ENCODE results near the gene C19orf25. TPM values are rescaled to one million over a fixed set of nuclear protein-coding genes. Genes with fewer than 3 reads are reported as not detected.
A peak's percentile ranks its signal among the peaks of the same experiment; 100 is the strongest.

C19orf25 gene
- total and polyA plus RNA-seq, 2 of the 13 experiments (the other 11 are each of a cell fraction or from before 2014, with no cell fraction given), result 14.2 to 32.4 TPM

DNA sequence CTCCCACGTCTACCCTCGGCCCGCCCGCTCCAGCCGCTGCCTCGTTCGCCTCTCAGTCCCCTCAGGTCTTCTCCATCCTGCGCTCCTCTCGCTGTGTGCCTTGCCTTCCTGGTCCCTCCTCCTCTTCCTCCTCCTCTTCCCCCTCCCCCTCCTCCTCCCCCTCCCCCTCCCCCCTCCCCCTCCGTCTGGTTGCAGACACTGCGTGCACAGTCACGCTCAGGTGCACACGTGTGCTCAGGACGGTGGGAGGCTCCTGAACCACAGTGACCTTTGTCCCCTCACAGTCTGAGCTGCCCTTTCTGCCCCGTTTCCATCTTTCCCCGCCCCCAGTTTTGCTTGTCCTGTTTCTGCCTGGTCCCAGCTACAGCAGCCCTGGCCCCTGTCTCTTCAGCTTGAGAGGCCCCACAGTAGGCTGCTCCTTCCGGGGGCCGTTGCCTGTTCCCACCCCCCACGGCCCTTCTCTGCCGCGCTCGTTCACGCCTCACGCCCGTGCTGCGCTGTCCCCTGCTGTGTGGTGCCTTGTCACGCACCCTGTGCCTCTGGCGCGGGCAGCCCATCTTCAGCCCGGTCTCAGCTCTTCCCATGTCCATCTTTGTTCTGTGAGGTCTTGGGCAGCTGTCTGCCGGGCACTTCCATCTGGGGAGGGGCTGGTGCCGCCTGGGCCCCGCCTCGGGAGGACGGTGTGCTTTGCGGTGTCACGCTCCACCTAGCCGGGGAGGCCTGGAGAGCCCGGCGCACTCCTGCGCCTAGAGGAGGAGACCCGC, 54.6 kb downstream of the C19orf25 start (continued):
- TF ChIP-seq SOX13 (IDR thresholded peaks at IDR 0.05) (no peak), SOX13 (CRISPR knock-in tag; conservative IDR thresholded peaks at IDR 0.05 in 1 of 2, IDR thresholded peaks at IDR 0.05 in 1 of 2) (peak in 1 of 2 experiments; percentile 43; a peak in 1 of 4 replicates), ZNF251 (CRISPR knock-in tag; IDR thresholded peaks at IDR 0.05) (no peak), ZNF431 (CRISPR knock-in tag; IDR thresholded peaks at IDR 0.05; ENCODE audit: borderline replicate concordance, low read depth) (0 out of 2 replicates have a peak, but pooled peaks have one; percentile 74), PITX1 (CRISPR knock-in tag; IDR thresholded peaks at IDR 0.05) (0 out of 2 replicates have a peak, but pooled peaks have one; percentile 24), ZBTB1 (CRISPR knock-in tag; IDR thresholded peaks at IDR 0.05; ENCODE audit: borderline replicate concordance) (no peak), RBM39 (IDR thresholded peaks at IDR 0.05; ENCODE audit: low read depth, low read length, poor library complexity, severe bottlenecking) (peak; percentile 86), ZBTB42 (CRISPR knock-in tag; IDR thresholded peaks at IDR 0.05) (no peak), ZNF883 (CRISPR knock-in tag; IDR thresholded peaks at IDR 0.05; ENCODE audit: not compliant biosample characterization) (peak; percentile 62), ZSCAN25 (CRISPR knock-in tag; IDR thresholded peaks at IDR 0.05) (peak; percentile 75), ZMYM2 (CRISPR knock-in tag; IDR thresholded peaks at IDR 0.05) (no peak)
- TF ChIP-seq, protein P1, sequence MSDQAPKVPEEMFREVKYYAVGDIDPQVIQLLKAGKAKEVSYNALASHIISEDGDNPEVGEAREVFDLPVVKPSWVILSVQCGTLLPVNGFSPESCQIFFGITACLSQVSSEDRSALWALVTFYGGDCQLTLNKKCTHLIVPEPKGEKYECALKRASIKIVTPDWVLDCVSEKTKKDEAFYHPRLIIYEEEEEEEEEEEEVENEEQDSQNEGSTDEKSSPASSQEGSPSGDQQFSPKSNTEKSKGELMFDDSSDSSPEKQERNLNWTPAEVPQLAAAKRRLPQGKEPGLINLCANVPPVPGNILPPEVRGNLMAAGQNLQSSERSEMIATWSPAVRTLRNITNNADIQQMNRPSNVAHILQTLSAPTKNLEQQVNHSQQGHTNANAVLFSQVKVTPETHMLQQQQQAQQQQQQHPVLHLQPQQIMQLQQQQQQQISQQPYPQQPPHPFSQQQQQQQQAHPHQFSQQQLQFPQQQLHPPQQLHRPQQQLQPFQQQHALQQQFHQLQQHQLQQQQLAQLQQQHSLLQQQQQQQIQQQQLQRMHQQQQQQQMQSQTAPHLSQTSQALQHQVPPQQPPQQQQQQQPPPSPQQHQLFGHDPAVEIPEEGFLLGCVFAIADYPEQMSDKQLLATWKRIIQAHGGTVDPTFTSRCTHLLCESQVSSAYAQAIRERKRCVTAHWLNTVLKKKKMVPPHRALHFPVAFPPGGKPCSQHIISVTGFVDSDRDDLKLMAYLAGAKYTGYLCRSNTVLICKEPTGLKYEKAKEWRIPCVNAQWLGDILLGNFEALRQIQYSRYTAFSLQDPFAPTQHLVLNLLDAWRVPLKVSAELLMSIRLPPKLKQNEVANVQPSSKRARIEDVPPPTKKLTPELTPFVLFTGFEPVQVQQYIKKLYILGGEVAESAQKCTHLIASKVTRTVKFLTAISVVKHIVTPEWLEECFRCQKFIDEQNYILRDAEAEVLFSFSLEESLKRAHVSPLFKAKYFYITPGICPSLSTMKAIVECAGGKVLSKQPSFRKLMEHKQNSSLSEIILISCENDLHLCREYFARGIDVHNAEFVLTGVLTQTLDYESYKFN (CRISPR knock-in tag; conservative IDR thresholded peaks at IDR 0.05), result peak; percentile 91
- TF ChIP-seq, protein P2, sequence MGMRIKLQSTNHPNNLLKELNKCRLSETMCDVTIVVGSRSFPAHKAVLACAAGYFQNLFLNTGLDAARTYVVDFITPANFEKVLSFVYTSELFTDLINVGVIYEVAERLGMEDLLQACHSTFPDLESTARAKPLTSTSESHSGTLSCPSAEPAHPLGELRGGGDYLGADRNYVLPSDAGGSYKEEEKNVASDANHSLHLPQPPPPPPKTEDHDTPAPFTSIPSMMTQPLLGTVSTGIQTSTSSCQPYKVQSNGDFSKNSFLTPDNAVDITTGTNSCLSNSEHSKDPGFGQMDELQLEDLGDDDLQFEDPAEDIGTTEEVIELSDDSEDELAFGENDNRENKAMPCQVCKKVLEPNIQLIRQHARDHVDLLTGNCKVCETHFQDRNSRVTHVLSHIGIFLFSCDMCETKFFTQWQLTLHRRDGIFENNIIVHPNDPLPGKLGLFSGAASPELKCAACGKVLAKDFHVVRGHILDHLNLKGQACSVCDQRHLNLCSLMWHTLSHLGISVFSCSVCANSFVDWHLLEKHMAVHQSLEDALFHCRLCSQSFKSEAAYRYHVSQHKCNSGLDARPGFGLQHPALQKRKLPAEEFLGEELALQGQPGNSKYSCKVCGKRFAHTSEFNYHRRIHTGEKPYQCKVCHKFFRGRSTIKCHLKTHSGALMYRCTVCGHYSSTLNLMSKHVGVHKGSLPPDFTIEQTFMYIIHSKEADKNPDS (CRISPR knock-in tag; IDR thresholded peaks at IDR 0.05), result 0 out of 2 replicates have a peak, but pooled peaks have one; percentile 34
- TF ChIP-seq, protein P3, sequence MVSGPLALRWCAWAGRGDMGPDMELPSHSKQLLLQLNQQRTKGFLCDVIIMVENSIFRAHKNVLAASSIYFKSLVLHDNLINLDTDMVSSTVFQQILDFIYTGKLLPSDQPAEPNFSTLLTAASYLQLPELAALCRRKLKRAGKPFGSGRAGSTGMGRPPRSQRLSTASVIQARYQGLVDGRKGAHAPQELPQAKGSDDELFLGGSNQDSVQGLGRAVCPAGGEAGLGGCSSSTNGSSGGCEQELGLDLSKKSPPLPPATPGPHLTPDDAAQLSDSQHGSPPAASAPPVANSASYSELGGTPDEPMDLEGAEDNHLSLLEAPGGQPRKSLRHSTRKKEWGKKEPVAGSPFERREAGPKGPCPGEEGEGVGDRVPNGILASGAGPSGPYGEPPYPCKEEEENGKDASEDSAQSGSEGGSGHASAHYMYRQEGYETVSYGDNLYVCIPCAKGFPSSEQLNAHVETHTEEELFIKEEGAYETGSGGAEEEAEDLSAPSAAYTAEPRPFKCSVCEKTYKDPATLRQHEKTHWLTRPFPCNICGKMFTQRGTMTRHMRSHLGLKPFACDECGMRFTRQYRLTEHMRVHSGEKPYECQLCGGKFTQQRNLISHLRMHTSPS (CRISPR knock-in tag; IDR thresholded peaks at IDR 0.05; ENCODE audit: low read depth), result no peak
- TF ChIP-seq, protein P4, sequence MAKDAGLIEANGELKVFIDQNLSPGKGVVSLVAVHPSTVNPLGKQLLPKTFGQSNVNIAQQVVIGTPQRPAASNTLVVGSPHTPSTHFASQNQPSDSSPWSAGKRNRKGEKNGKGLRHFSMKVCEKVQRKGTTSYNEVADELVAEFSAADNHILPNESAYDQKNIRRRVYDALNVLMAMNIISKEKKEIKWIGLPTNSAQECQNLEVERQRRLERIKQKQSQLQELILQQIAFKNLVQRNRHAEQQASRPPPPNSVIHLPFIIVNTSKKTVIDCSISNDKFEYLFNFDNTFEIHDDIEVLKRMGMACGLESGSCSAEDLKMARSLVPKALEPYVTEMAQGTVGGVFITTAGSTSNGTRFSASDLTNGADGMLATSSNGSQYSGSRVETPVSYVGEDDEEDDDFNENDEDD (CRISPR knock-in tag; IDR thresholded peaks at IDR 0.05; ENCODE audit: borderline replicate concordance), result peak; percentile 47; the same call in 1 of the 2 replicates
- TF ChIP-seq, protein P5, sequence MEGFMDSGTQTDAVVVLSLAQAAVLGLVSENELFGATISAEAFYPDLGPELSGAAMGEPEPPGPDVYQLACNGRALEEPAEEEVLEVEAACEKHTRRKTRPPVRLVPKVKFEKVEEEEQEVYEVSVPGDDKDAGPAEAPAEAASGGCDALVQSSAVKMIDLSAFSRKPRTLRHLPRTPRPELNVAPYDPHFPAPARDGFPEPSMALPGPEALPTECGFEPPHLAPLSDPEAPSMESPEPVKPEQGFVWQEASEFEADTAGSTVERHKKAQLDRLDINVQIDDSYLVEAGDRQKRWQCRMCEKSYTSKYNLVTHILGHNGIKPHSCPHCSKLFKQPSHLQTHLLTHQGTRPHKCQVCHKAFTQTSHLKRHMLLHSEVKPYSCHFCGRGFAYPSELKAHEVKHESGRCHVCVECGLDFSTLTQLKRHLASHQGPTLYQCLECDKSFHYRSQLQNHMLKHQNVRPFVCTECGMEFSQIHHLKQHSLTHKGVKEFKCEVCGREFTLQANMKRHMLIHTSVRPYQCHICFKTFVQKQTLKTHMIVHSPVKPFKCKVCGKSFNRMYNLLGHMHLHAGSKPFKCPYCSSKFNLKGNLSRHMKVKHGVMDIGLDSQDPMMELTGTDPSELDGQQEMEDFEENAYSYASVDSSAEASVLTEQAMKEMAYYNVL (CRISPR knock-in tag; IDR thresholded peaks at IDR 0.05; ENCODE audit: borderline replicate concordance), result peak; percentile 57; the same call in 1 of the 2 replicates
